Astrocyte of the cerebellum (primary cell): ENCODE results near the gene MON1B.
"Not testable (repeated sequence)": the region's sequence is repeated elsewhere in the genome, so short reads cannot be mapped to it uniquely, and the experiment has no call there.

Experiments used
- DNase-seq: peaks from one replicate; pipeline ENCODE4 v3.0.0-alpha.2; 2011; ENCODE audit warnings: low read depth
- H3K4me3 ChIP-seq: 2 replicates; pipeline ENCODE4 v1.5.1; 2011; ENCODE audit warnings: mild to moderate bottlenecking, low read depth, low read length, moderate library complexity
- CTCF ChIP-seq: IDR thresholded peaks from 2 replicates; pipeline ENCODE4 v1.5.1; 2012; ENCODE audit warnings: low read length, low read depth, moderate library complexity, mild to moderate bottlenecking; ENCODE audit errors: missing control alignments
- in situ Hi-C: cut with HindIII; loops from 2 replicates; pipeline ENCODE4 v1.10.0; 2017; ENCODE audit warnings: low sequenced_read_pairs

The MON1B gene

GRCh38 chr16:77190478-77191258, at the start of gene MON1B:
Gene MON1B, plus strand, starts transcription at chr16:77191190. Its CDS starts 296 bp downstream, at chr16:77191486.
- H3K4me3 ChIP-seq = peak within 1 kb of the TSS; percentile 94
- TF ChIP-seq CTCF = no peak

GRCh38 chr16:77143364-77143763, 47.6 kb upstream of the MON1B start:
- no peak for DNase-seq
- H3K4me3 ChIP-seq = no peak overlapping the region
- in situ Hi-C loops = no loop called here
- no peak for TF ChIP-seq CTCF

More at GRCh38 chr16:77190478-77191258, at the start of gene MON1B:
- in situ Hi-C loops = no loop called here
- peak; percentile 97 for DNase-seq

GRCh38 chr16:77148121-77148520, 42.9 kb upstream of the MON1B start:
- no peak for TF ChIP-seq CTCF

GRCh38 chr16:77157346-77158058, 33.5 kb upstream of the MON1B start:
- in situ Hi-C loops = loop anchor here (25.0 kb wide), 1 partner anchor 1345 kb away; no protein-coding TSS in a partner anchor
- no peak overlapping the region for H3K4me3 ChIP-seq
- TF ChIP-seq CTCF = no peak
- DNase-seq = no peak

More at GRCh38 chr16:77148121-77148520, 42.9 kb upstream of the MON1B start:
- H3K4me3 ChIP-seq = no peak overlapping the region
- no peak for DNase-seq
- in situ Hi-C loops = no loop called here

GRCh38 chr16:77158293-77158692, 32.7 kb upstream of the MON1B start:
- H3K4me3 ChIP-seq = no peak overlapping the region
- no peak for DNase-seq
- TF ChIP-seq CTCF = no peak
- in situ Hi-C loops = loop anchor here (25.0 kb wide), 1 partner anchor 1346 kb away; no protein-coding TSS in a partner anchor

GRCh38 chr16:77165006-77165405, 26.0 kb upstream of the MON1B start:
- H3K4me3 ChIP-seq = no peak overlapping the region
- no peak for DNase-seq
- TF ChIP-seq CTCF = no peak
- in situ Hi-C loops = loop anchor here (25.0 kb wide), 1 partner anchor 1353 kb away; no protein-coding TSS in a partner anchor

- DNase-seq, H3K4me3 ChIP-seq: not testable (repeated sequence)
- in situ Hi-C loops = loop anchor here (25.0 kb wide), 1 partner anchor 1353 kb away; no protein-coding TSS in a partner anchor
These were observed 25.3 kb upstream of the MON1B start for GRCh38 chr16:77165536-77166236.
